Endothelial cell of umbilical vein (primary cell): Measurements from ENCODE around the gene CRELD2.

ENCODE experiments used
- CTCF ChIP-seq, 2 donors: IDR thresholded peaks; 1 replicate in 1 of 2; 2 replicates in 1 of 2; pipeline ENCODE4 v1.5.1; 2011; ENCODE audit warnings: low read length in 2 of 2, mild to moderate bottlenecking in 2 of 2, moderate library complexity in 2 of 2, control low read depth in 1 of 2, inconsistent platforms in 1 of 2, low read depth in 1 of 2; ENCODE audit not compliant: insufficient read depth in 1 of 2; ENCODE audit errors: extremely low read depth in 1 of 2
- POLR2A ChIP-seq: IDR thresholded peaks from 2 replicates; pipeline ENCODE4 v1.6.1; 2012; ENCODE audit warnings: low read depth, mild to moderate bottlenecking, control low read depth, low read length

GRCh38 chr22:49934160-49934890 lies 15.9 kb downstream of the CRELD2 start:
- TF ChIP-seq CTCF (IDR thresholded peaks at IDR 0.05; ENCODE audit: extremely low read depth in 1 of 2, insufficient read depth in 1 of 2, low read depth in 1 of 2, low read length in 2 of 2) (no peak), POLR2A (no peak)
